NCI-H1436 (cell line): ENCODE data around the gene MPP2.
"Not testable (repeated sequence)": the region's sequence is repeated elsewhere in the genome, so short reads cannot be mapped to it uniquely, and the experiment has no call there.

ENCODE experiments used
- DNase-seq: peaks from one replicate; lab custom pipeline; 2025; lab: John Stamatoyannopoulos, UW

Gene MPP2

DNA sequence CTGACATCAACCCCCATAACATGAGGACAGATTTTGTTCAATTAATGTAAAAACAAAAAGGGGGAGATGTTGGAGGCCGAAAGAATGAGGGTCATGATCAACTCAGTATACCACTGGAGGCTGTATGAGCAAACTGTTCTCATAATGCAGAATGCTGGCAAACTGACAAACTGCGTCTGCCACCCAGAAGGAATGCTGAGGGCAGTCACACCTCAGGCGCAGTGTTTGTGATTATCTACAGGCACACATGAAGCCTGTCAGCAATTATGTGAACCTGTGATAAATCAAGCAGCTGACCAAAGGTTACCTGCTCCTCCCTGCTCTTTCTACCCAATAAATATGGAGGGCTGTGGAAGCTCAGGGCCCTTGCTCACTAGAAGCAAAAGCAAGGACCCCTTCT is 33.0 kb downstream of the MPP2 start:
- DNase-seq, result no peak

DNA sequence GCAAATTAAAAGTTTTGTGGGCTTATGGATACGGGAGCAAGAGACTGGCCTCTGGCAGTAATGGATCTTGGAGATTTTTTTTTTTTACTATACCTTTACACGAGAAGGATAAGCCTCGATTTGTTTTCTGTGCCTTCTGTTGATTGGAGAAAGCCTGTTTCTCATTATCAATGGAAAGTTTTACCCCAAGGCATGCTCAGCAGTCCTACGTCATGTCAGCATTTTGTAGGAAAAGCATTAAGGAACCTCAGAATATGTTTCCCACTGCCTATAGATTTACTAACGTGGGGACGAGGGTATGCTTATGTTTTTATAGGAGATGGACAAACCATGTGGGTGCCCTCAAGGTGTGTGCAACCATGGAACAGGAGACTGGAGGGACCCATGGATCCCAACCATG is 33.5 kb downstream of the MPP2 start:
- DNase-seq, result no peak

DNA sequence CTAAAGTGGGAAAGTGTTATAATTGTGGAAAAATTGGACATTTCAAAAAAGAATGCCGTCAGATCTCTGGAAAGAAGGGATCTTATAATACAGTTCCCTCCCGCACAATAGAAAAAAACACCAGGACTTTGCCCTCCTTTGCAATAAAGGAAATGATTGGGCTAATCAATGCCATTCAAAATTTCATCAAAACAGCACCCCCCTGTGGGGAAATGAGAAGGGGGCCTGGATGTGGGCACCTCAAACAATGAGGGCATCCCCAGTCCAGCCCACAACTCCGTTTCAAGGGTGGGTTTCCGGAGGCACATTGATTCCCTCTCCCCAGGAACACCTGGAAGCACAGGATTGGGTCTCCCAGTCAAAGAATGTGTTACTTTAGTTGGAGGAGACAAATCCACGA is 34.2 kb downstream of the MPP2 start:
- DNase-seq, result no peak

DNA sequence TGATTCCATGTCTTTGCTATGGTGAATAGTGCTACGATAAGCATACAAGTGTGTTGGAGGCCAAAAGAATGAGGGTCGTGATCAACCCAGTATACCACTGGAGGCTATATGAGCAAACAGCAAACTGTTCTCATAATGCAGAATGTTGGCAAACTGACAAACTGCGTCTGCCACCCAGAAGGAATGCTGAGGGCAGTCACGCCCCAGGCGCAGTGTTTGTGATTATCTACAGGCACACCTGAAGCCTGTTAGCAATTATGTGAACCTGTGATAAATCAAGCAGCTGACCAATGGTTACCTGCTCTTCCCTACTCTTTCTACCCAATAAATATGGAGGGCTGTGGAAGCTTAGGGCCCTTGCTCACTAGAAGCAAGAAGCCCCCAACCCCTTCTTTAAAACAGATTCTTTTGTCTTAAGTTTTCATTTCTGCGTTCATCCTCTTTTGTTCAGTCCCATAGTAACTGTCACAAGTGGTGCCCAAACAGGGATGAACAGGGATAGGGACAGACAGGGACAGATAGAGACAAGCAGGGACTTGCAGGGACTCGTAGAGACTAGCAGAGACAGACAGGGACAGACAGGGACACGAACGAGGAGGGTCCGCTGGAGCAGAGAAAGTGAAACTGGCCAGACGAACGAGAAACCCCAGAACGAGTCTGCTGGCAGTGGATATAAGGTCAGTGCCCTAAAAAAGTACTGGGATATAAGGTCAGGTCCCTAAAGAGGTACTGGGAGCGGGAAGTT is 35.2 kb downstream of the MPP2 start:
- no peak for DNase-seq

DNA sequence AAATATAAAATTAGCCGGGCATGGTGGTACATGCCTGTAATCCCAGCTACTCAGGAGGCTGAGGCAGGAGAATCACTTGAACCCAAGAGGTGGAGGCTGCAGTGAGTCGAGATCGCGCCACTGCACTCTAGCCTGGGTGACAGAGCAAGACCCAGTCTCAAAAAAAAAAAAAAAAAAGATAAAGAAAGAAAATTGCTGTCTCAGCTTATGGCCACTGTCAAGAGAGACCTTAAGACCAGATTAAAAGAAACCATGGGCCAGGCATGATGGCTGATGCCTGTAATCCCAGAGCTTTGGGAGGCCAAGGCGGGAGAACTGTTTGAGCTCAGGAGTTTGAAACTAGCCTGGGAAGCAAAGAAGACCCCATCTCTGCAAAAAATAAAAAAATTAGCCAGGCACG is 38.3 kb downstream of the MPP2 start:
- not testable (repeated sequence) for DNase-seq

DNA sequence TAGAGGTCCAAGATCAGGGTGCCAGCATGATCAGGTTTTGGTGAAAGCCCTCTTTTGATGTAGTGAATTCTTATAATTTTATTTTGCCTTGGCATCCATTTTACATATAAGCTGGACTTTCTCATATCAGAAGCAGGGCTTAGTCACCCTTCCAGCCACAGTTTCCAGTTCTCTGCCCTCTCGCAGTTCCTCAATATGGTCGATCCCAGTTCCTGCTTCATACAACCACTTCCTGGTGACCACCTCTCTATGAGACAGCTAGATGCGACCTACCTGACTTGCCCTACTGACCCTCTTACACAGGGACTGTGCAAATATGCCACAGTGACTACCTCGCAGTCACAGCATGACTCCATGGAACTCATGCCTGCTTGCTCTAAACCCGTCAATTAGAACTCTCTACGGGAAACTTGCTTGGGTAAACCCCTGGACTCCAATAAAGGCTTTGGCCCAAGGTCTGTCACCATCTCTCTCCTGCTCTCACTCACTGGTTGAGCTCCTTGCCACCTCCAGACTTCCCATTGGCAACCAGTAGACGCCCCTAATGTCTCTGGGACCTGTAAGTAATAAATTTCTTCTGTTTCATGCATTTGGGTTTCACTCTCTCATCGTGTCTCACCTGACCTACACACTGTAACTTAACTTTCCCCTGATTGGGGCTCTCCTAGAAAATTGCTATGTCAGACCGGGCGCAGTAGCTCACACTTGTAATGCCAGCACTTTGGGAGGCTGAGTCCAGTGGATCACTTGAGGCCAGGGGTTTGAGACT is 38.9 kb downstream of the MPP2 start:
- no peak for DNase-seq

DNA sequence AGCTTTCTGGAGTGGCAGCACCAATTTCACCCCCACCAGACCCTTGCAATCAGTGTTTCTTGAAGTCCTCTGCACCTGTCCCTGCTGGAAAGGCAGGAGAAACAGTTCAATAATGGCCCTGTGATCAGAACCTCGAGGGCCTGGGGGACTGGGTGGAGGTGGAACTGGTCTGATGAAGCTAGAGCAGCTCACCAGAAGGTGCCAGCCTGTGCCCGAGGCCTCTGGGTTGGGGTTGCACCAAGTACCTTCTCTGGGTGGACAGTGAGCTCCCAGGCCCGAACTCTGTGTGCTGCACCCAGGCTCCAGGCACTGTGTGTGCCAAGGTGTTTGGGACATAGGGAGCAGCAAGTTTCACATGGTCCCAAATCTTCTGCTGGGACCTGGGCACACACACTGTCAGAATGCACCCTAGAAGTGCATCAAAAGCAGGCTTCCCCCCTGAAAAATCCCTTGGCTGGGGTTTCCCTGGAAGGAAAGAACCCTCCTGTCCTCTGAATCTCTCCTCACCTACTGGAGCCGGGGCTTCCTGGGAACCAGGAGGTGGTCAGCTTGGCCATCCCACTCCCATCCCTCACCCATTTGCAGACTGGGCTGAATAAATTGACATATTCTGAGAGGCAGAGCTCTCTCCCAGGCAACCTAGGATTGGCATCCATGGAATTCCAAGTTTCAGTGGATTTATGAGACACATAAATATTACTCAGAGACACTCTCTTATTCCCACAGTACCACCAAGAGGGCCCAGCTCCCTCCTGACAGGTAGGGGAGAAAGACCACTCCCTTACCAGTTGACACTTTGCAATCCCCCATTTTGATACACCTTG is 43.0 kb downstream of the MPP2 start:
- no peak for DNase-seq

DNA sequence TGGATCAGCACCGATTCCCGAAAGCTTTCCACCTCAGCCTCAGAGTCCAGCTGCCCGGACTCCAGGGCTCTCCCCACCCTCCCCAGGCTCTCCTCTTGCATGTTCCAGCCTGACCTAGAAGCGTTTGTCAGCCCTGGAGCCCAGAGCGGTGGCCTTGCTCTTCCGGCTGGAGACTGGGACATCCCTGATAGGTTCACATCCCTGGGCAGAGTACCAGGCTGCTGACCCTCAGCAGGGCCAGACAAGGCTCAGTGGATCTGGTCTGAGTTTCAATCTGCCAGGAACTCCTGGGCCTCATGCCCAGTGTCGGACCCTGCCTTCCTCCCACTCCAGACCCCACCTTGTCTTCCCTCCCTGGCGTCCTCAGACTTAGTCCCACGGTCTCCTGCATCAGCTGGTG is 45.4 kb downstream of the MPP2 start:
- no peak for DNase-seq

DNA sequence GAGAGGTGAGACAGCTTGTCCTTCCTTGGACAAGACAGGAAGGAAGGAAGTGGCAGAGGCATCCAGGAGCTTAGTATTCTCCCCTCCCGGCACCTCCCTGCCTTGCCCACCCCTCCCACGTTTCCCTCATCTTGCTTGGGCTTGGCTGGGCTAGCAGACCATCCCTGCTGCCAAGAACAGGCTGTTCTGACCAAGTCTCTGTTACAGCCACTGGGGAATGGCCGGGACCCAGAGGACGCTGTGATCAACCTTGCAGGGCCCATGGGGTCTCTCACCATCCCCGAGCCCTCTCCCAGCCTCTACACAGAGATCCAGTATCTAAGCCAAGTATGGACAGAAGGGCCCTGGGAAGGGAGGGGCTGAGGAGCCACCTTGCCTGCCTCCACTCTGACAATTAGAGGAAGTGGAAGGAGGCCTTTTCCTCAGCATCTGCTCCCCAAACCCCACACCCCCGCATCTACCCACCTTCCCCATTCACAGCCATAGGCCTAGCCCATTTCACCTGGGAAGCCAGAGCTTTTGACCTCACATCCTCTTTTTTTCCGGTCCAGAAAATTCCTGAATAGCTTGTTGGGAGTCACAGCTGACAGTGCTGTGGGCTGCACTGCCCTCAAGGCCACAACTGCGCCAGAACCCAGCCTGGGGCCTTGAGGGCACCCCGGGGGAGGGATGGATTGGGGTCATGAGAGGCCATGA is 46.3 kb downstream of the MPP2 start:
- no peak for DNase-seq

DNA sequence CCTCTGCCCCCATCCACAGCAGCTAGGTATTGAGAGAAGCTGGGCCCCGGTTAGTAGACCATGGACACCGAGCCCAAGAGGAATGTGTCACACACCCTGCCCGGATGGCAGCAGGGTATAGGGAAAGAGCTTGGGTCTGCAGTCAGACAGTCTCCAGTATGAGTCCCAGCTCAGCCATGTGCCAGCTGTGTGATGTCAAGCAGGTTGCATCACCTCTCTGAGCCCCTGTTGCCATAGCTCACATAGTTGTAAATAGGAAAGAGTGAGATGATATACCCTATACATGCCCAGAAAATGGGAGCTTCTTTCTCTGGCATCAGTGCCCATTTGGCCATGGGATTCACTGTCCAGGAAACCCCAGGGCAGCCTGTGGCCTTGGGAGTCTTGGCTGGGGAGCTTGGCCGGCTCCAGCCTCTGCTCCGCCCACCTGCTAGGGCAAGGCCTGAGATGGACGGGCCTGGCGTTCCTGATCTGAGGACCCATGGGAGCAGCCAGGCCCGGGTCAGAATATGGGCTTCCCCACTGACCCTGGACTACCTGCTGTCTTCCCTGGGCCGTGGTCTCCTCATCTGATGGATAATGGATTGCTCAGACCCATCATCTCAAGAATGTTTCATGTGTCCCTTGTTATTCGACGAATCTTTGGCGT is 47.1 kb downstream of the MPP2 start:
- no peak for DNase-seq

DNA sequence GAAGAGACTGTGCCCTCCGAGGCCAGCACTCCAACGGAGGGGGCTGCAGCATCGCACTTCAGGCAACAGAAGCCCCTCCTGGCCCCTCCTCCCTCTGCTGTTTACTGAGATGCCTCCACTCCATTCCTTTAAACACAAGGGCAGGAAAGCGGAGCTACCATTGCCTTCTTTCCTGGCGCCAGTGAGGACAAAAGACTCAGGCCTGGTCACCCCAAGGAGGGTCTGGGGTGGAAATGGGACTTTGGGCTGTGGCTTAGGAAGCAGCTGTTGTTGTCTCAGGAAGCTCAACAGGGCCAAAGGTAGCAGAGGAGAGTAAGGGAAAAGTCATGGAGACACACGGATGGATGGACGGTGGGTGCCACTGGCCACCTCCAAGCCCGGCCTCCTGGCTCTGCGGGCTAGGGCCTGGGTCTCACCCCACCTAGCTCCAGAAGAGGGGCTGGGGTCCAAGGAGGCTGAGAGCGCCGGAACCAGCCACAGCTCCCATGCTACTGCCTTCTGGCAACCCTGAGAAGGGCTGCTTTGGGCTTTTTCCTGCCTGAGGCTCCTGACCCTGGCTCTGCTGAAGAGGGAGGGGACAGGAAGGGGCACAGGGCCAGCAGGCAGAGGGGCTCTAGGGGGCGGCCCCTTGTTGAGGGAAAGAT is 49.3 kb downstream of the MPP2 start:
- no peak for DNase-seq

DNA sequence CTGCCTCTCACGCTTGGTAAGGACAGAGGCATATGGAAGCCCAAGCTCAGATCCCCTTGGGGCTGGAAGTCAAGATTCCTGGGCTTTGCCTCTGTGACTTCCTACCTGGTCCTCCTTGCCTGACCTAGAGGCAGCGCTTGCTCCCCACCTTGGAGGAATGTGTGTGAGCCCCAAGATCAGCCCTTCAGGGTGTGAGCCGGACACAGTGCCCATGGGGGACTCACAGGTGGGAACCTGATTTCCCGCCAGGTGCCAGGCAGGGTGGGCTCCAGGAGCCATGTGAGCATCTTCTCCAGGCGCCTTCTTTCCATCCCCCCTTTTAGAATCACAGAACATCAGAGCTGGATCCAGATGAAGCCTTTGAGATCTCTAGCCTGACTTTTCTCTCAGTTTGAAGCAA is 50.2 kb downstream of the MPP2 start:
- no peak for DNase-seq

DNA sequence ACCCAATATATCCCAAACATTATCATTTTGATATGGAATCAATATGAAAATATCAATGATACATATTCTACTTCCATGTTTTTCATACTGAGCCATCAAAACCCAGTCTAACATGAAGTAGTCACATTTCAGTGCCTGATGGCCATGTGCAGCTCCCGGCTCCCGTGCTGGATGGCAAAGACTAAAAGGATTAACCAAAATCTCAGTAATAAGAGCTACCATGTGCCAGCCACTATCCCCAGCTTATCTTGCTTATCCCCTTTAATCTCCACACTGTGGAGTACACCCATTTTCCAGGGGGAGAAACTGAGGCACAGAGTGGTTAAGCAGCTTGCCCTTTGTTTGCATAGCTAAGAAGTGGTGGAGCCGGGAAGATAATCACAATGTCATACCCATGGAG is 51.2 kb downstream of the MPP2 start:
- DNase-seq, result no peak

DNA sequence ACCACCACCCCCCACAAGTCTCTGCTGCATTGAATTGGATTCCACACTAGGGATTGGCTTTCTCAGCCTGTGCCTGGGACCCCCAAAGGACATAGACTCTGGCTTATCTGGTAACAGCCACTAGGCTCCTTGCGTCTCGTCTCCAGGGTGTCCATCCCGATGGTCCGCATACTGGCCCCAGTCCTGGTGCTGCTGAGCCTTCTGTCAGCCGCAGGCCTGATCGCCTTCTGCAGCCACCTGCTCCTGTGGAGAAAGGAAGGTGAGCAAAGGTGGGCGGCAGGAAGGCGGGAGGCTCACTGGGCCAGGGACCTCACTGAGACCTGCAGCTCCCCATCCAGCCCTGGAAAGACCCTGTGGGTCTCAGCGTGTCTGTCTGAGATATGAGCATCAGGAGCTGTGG is 52.3 kb downstream of the MPP2 start:
- DNase-seq, result no peak

DNA sequence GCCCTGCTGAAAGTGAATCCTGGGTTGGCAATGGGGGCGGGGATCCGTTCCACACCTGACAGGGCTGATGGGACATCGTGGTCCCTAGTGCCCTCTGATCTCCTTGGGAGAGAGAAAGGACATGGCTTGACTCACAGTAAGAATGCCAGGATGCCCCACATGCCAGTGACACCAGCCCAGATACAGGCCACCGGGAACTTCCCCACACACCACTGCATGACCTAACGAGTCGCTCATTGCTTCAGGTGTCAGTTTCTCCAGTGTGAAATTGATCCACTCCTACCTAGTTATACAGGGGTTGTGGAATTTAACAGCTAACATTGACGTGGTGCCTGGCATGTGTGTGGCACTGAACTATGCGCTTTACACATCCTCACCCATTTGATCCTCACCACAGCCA is 52.8 kb downstream of the MPP2 start:
- no peak for DNase-seq

DNA sequence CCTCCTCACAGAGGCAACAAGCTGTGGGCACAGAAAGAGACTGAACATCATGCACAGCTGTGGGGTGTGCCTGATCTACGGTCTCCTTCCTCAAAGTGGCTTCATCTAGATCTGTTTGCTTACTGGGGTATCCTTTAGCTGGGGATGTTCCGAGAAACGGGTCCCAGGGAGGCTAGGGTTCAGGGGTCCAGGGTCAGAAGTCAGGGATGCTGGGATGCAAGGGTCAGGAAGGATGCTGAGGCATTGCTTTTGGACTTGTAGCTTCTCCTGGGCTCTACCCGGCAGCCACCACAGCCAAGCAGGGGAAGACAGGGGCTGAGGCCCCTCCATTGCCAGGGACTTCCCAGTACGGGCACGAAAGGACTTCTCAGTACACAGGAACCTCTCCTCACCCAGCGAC is 53.8 kb downstream of the MPP2 start:
- no peak for DNase-seq

DNA sequence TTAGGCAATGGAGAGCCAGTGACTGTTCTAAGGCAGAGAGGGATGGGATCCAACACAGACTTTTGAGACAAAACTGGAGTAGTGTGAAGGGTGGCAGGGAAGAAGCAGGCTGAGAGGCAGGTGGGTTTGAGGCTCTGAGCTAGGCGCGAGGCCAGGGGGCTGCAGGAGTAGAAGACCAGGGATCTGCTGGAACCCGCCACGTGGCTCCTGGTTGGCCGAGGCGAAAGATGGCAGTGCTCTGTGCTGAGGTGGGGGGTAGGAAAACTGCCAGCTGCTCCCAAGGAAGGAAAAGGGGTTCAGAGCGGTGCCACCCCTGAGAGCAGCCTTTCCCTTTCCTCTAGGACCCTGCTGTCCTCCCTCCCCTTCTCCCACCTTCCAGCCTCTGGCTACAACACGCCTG is 54.8 kb downstream of the MPP2 start:
- no peak for DNase-seq

DNA sequence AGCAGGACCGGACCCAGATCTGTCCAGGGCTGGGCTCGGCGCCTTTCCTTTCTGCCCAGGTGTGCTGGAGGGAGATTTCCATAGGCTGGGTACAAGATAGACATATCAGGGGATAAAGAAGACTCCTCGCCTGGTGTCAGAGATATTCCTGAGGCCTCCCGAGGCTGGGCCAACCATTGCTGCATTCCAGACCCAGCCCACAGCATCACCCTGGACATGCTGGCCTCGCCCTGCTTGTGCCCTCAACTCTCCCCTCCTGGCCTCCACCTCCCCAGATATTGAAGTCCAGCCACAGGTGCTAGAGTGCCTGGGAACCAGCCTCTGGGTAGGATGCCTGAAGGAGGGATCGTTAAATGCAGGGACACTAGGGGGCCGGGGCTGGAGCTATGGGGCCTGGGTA is 58.2 kb downstream of the MPP2 start:
- DNase-seq, result no peak

DNA sequence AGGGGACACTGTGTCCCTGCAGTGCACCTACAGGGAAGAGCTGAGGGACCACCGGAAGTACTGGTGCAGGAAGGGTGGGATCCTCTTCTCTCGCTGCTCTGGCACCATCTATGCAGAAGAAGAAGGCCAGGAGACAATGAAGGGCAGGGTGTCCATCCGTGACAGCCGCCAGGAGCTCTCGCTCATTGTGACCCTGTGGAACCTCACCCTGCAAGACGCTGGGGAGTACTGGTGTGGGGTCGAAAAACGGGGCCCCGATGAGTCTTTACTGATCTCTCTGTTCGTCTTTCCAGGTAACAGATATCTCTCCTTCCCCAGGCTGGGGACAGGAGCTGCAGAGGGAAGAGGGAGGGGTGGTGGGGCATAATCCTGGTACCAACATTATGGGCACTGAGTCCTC is 58.7 kb downstream of the MPP2 start:
- DNase-seq, result no peak

DNA sequence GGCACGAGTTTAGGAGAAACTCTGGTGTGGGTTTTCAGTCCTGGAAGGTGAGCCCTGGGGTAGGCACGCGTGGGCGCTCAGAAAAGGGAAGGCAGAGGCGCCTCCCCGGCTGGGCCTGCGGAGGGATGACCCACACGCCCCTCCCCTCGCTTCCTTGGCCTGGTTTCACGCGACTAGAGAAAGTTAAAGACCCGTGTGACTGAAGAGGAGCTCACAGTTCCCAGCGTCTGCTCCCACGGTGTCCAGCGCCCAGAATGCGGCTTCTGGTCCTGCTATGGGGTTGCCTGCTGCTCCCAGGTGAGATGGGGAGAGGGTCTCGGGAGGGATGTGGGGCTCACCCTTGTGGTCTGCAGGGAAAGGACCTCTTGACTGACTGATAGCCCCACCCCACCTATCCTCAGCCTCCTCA is 60.4 kb downstream of the MPP2 start, which contains the start of gene CD300LG:
Gene CD300LG, plus strand, starts transcription at position 214 of the 409 bp plus-strand sequence. Its CDS starts 41 bp downstream, at position 255.
- no peak for DNase-seq

DNA sequence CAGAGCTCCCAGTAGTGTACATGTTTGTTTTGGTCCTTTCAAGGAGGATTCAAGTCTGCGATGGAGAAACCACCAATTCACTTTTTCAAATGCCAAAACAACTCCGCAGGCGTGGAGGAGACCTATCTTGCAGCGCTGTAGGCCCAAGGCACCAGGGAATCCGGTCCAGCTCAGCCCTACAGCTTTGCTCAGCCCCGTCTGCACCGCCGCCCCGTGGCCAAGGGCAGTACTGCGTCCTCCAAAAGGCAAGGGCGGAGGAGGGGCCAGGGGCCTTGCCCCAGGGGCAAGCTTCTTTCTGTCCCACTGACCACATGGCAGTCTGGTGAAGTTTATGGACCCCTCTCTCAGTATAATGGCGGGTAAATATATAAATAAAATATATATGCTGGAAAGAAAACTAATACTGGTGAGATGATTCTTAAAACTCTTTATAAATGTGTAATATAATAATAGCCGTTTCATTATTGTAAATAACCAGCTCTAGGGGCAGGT is 61.1 kb downstream of the MPP2 start:
- peak; percentile 71 for DNase-seq
